ENCODE data around the gene PLA2G4B. TPM values are rescaled to one million over a fixed set of nuclear protein-coding genes. Genes with fewer than 3 reads are reported as not detected.

The PLA2G4B gene
- total RNA-seq, 2 experiments from 2014 or later: 2.1 to 2.2 TPM

- peaks cover 4% of the 10 kb centered on the region for H3K27me3 Mint-ChIP-seq
- DNase-seq: no peak
- H3K27ac Mint-ChIP-seq: no peak overlapping the region
- H3K9me3 Mint-ChIP-seq: no peaks in the 10 kb centered on the region
- no peak overlapping the region for H3K4me3 Mint-ChIP-seq
- no peaks in the 10 kb centered on the region for H3K4me1 Mint-ChIP-seq
- H3K36me3 Mint-ChIP-seq: no peaks in the 10 kb centered on the region
Observed at GRCh38 chr15:41876007-41876406, 37.4 kb downstream of the PLA2G4B start.

DNA sequence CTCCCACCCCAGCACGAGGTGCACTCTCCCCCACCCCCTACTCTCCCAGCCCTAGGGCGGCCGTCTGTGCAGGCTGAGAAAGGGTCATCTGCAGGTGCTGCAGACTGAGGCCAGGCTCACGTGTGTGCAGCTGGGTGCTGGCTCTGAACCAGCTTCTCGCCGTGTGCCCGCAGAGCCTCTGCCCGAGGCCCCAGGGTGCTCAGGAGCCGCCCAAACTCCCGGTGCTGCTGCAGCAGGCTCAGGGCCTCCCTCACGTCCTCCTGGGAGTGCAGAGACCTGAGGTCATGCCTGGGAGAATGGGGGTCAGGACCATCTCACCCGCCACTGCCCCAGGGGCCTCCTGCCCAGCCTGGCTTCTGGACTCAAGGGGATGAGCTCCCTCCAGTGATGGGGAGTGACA lies 38.0 kb downstream of the PLA2G4B start:
- peaks cover 2% of the 10 kb centered on the region for H3K4me1 Mint-ChIP-seq
- no peaks in the 10 kb centered on the region for H3K9me3 Mint-ChIP-seq

DNA sequence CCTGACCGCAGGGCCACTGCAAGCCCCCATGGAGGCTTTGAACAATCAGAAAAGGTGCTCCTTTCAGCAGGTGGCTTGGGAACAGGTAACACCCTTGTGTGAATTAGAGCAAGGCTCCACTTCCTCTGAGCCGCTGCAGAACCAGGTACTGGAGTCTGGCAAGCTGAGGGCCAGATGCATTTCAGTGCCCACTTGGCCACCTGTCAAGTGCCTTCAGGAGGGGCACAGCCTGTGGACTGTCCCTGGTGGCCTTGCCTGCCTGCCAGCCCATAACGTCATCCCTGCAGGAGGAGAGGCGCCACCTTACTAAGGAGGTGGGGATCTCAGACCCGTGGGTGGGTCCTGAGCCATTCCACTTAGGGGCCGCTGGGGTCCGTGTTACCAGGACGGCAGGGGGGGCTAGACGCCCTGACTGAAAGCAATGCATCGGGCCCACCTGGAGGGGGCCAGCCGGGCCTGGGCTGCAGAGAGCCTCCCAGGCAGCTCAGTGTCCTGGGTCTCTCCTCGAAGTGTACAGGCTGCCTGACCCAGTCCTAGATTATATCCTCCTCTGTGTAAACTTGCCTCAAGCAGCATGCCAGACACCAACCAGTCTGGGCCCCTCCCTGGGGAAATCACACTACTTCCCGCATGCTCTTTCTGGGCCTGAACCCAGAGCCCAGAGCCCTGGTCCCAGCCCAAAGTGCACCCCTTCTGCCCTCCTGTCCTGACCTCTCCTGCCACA lies 39.1 kb downstream of the PLA2G4B start:
- H3K36me3 Mint-ChIP-seq: no peaks in the 10 kb centered on the region

More for the DNA sequence above, 38.0 kb downstream of the PLA2G4B start:
- H3K27me3 Mint-ChIP-seq: peaks cover 11% of the 10 kb centered on the region
- H3K36me3 Mint-ChIP-seq: no peaks in the 10 kb centered on the region
- DNase-seq: no peak
- no peak overlapping the region for H3K27ac Mint-ChIP-seq
- no peak overlapping the region for H3K4me3 Mint-ChIP-seq

GRCh38 chr15:41878355-41878699 lies 39.7 kb downstream of the PLA2G4B start:
- H3K36me3 Mint-ChIP-seq: no peaks in the 10 kb centered on the region
- H3K4me1 Mint-ChIP-seq: peaks cover 2% of the 10 kb centered on the region
- no peak overlapping the region for H3K4me3 Mint-ChIP-seq
- peaks cover 11% of the 10 kb centered on the region for H3K27me3 Mint-ChIP-seq
- H3K9me3 Mint-ChIP-seq: no peaks in the 10 kb centered on the region
- H3K27ac Mint-ChIP-seq: no peak overlapping the region
- no peak for DNase-seq

More for the DNA sequence above, 39.1 kb downstream of the PLA2G4B start:
- H3K4me1 Mint-ChIP-seq: peaks cover 2% of the 10 kb centered on the region
- no peak overlapping the region for H3K27ac Mint-ChIP-seq
- no peak overlapping the region for H3K4me3 Mint-ChIP-seq
- peaks cover 11% of the 10 kb centered on the region for H3K27me3 Mint-ChIP-seq
- no peak for DNase-seq
- H3K9me3 Mint-ChIP-seq: no peaks in the 10 kb centered on the region

DNA sequence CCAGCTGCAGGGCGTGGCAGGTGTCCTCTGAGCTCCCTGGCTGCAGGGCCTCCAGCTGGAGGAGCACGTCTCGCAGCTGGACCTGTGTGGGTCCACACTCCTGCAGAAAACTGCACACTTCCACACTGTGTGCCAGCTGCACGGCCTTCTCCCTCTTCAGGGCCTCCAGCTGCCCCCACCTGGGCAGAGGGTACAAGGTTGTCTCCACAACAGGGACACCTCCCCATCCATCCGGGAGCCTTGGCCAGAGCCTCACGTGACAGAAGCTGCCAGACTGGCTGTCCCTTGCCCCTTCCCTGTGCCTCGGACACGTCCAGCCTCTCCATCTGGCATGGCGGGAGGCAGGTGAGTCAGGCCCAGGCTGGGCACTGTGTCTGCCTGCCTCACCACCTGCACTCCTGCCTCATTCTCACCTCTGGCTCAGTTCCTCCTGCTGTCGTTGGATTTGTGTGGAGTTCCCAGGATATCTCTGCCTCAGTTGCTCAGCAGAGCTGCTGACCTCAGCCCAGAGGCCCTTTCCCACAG lies 40.7 kb downstream of the PLA2G4B start:
- Mint-ChIP-seq H3K9me3 (no peaks in the 10 kb centered on the region), H3K36me3 (no peaks in the 10 kb centered on the region), H3K27ac (no peak overlapping the region)

DNA sequence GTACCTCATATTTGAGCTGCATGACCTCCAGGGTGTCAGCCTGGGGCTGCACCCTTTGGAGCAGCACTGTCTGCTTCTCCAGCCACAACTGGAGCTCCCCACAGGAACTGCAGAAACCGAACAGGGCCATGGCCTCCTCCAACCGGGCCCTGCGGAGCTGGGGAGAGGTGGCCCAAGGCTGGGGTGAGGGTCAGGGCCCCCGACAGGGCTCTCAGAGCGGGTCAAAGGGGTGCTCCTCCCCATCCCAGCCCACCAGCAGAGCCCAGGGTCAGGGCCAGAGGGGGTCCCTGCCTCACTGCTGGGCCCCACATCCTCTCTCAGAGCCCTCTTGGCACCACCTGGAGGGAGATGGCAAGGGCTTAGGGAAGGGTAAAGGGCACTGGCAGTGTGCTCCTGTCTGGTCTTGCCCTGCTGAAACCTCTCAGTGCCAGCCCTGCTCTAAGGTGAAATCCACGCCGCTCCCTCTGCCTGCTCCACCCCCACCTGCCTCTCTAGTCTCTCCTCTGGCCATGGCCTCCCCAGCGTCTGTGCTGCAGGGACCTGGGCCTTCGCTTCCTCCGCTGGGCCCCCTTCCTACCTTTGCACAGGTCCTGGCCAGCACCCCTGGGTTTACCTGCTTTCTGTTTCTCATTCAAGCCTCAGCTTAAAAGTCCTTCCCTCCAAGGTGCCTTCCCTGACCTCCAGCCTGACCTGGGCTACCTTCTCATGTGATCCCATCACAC lies 41.7 kb downstream of the PLA2G4B start:
- no peak for DNase-seq
- Mint-ChIP-seq H3K9me3 (no peaks in the 10 kb centered on the region), H3K27ac (no peak overlapping the region), H3K27me3 (peaks cover 11% of the 10 kb centered on the region), H3K4me3 (no peak overlapping the region), H3K4me1 (peaks cover 2% of the 10 kb centered on the region), H3K36me3 (no peaks in the 10 kb centered on the region)

More for the DNA sequence above, 40.7 kb downstream of the PLA2G4B start:
- Mint-ChIP-seq H3K27me3 (peaks cover 11% of the 10 kb centered on the region), H3K4me3 (no peak overlapping the region), H3K4me1 (peaks cover 2% of the 10 kb centered on the region)
- DNase-seq: no peak

- peaks cover 4% of the 10 kb centered on the region for H3K4me1 Mint-ChIP-seq
- H3K9me3 Mint-ChIP-seq: no peaks in the 10 kb centered on the region
- no peak overlapping the region for H3K4me3 Mint-ChIP-seq
- DNase-seq: no peak
- peaks cover 11% of the 10 kb centered on the region for H3K27me3 Mint-ChIP-seq
- H3K27ac Mint-ChIP-seq: no peak overlapping the region
- no peaks in the 10 kb centered on the region for H3K36me3 Mint-ChIP-seq
Observed at GRCh38 chr15:41881086-41881485, 42.4 kb downstream of the PLA2G4B start.

- Mint-ChIP-seq H3K4me3 (no peak overlapping the region), H3K27ac (no peak overlapping the region), H3K9me3 (no peaks in the 10 kb centered on the region), H3K4me1 (peaks cover 4% of the 10 kb centered on the region), H3K36me3 (no peaks in the 10 kb centered on the region), H3K27me3 (peaks cover 11% of the 10 kb centered on the region)
- DNase-seq: no peak
Observed at GRCh38 chr15:41881550-41881919, 42.9 kb downstream of the PLA2G4B start.

DNA sequence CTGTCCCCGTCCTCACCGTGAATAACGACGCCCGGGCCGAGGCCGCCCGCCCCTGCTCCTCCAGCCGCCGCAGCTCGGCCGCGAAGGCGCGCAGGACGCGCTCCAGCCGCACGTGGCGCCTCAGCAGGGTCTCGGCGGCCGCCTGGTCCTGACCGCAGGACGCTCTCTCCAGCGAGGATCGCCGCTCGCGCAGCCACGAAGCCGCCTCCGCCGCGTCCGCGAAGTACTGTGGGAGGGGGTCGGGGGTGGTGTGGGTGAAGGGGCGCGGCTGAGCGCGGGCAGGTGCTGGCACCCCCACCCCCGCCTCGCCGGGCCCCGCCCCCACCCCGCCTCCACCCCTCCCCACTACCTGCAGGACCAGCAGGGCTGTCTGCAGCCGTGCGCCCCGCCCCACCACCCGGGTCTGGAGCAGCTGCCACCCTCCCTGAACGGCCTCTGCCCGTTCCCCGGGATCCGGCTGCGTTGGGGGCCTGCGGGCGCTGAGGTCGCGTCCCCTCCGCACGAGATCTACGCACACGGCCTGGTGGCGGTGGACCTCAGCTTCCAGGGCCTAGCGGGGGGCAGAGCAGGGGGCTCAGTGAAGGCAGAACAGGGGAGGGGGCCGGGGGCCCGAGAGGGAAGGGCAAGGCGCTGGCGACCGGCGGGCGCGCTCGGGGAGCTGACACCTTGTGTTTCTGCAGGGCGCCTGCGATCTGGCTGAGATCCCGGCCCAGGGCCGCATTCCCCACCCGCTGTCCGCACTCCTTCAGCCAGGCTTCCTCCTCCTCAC lies 43.5 kb downstream of the PLA2G4B start:
- peaks cover 4% of the 10 kb centered on the region for H3K4me1 Mint-ChIP-seq
- no peak overlapping the region for H3K4me3 Mint-ChIP-seq
- peak; percentile 16 for DNase-seq
- no peak overlapping the region for H3K27ac Mint-ChIP-seq
- peaks cover 11% of the 10 kb centered on the region for H3K27me3 Mint-ChIP-seq
- no peaks in the 10 kb centered on the region for H3K36me3 Mint-ChIP-seq
- no peaks in the 10 kb centered on the region for H3K9me3 Mint-ChIP-seq

DNA sequence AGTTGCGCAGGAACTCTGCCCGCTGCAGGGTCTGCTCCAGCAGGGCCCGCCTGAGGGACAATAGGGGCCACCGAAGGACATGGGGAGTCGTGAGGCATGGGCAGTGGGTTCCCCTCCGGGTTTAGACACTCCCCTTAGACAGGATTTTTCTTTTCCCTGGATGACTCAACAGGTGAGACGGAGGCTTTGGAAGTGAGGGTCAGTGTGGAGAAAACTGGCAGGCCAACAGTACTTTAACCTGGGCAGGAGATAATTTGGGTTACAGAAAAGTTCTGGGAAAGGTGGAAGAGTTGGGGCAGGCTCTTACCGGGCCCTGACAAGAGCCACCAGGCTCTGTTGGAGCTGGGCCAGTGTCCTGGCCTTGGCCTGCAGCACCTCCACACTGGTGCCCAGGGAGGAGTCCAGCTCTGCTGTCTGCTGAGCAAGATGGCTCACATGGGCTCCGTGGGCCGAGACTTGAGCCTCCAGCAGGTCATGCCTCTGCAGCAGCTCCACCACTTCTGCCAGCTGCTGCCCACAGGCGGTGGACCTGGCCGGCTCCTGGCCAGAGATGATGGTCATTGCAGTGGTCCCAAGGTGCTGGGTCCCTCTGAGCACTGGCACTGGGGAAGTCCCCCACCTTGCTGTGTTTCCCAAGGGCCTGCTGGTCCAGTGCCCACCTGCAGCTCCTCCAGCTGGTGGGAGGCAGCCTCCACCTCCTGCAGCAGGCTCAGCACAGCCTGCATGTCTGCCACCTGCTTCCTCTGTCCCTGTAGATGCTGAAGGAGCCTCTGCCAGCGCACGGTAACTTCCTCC lies 44.2 kb downstream of the PLA2G4B start:
- Mint-ChIP-seq H3K4me1 (peaks cover 4% of the 10 kb centered on the region), H3K4me3 (no peak overlapping the region), H3K9me3 (no peaks in the 10 kb centered on the region), H3K27ac (no peak overlapping the region), H3K27me3 (peaks cover 11% of the 10 kb centered on the region), H3K36me3 (no peaks in the 10 kb centered on the region)
- no peak for DNase-seq

DNA sequence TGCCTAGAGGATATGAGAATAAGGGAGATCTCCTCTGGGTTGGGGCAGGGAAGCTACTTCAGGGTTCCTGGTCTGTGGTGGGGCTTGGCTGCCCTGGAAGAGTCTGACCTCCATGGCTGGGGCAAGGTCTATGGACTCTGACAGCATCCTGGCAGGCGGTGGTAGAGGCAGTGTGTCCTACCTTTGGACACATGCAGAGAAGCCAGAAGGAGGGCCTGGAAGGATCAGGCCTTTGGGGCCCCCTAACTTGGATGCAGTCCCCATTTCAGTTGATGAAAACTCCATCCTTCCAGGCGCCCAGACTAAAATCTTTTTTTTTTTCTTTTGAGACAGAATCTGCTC lies 44.8 kb downstream of the PLA2G4B start:
- Mint-ChIP-seq H3K27me3 (peaks cover 11% of the 10 kb centered on the region), H3K27ac (no peak overlapping the region), H3K4me1 (peaks cover 6% of the 10 kb centered on the region), H3K36me3 (no peaks in the 10 kb centered on the region), H3K4me3 (no peak overlapping the region), H3K9me3 (no peaks in the 10 kb centered on the region)
- no peak for DNase-seq

- Mint-ChIP-seq H3K36me3 (no peaks in the 10 kb centered on the region), H3K27me3 (peaks cover 11% of the 10 kb centered on the region), H3K9me3 (no peaks in the 10 kb centered on the region), H3K27ac (no peak overlapping the region), H3K4me3 (no peak overlapping the region), H3K4me1 (peaks cover 9% of the 10 kb centered on the region)
- no peak for DNase-seq
Observed at GRCh38 chr15:41884458-41884857, 45.8 kb downstream of the PLA2G4B start.

DNA sequence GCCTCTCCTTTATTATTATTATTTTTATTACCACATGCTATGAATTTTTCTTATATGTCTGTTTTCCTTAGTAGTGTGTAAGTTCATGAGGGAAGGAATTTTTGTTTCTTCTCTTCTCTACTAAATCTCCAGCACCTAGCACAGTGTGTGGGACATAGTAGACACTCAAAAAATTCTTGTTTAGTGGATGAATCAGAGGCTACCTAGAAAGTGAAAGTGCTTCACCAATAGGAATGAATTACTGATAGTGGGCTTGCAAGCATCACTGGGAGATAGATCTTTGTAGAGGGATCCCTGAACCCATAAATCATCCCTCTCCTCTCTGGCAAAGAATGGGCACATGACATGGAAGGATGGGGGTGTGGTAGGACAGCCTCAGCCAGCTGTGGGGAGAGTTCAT lies 46.7 kb downstream of the PLA2G4B start:
- Mint-ChIP-seq H3K4me3 (no peak overlapping the region), H3K27ac (no peak overlapping the region), H3K4me1 (peaks cover 9% of the 10 kb centered on the region), H3K27me3 (peaks cover 7% of the 10 kb centered on the region), H3K9me3 (no peaks in the 10 kb centered on the region), H3K36me3 (no peaks in the 10 kb centered on the region)
- no peak for DNase-seq

- Mint-ChIP-seq H3K4me3 (no peak overlapping the region), H3K27me3 (peaks cover 7% of the 10 kb centered on the region), H3K36me3 (no peaks in the 10 kb centered on the region), H3K9me3 (no peaks in the 10 kb centered on the region), H3K27ac (no peak overlapping the region), H3K4me1 (peaks cover 9% of the 10 kb centered on the region)
- DNase-seq: no peak
Observed at GRCh38 chr15:41885841-41886240, 47.2 kb downstream of the PLA2G4B start.

- no peak for DNase-seq
Observed at GRCh38 chr15:41886741-41887140, 48.1 kb downstream of the PLA2G4B start.

More at GRCh38 chr15:41886741-41887140, 48.1 kb downstream of the PLA2G4B start:
- H3K9me3 Mint-ChIP-seq: no peaks in the 10 kb centered on the region
- H3K4me1 Mint-ChIP-seq: peaks cover 7% of the 10 kb centered on the region
- H3K27me3 Mint-ChIP-seq: no peaks in the 10 kb centered on the region
- no peaks in the 10 kb centered on the region for H3K36me3 Mint-ChIP-seq
- no peak overlapping the region for H3K4me3 Mint-ChIP-seq
- H3K27ac Mint-ChIP-seq: no peak overlapping the region

All from activated naive CD8-positive, alpha-beta T cell treated with anti-CD3 and anti-CD28 coated beads for 36 hours (primary cell).